HG03060 (cell line): ENCODE results near the gene KCNK1.

Experiments used
- ATAC-seq: cut with Tn5 transposase; IDR thresholded peaks from one replicate; pipeline ENCODE4 v1.9.1; 2021; ENCODE audit warnings: low read depth, moderate number of reproducible peaks; ENCODE audit not compliant: unreplicated experiment

KCNK1 gene

DNA sequence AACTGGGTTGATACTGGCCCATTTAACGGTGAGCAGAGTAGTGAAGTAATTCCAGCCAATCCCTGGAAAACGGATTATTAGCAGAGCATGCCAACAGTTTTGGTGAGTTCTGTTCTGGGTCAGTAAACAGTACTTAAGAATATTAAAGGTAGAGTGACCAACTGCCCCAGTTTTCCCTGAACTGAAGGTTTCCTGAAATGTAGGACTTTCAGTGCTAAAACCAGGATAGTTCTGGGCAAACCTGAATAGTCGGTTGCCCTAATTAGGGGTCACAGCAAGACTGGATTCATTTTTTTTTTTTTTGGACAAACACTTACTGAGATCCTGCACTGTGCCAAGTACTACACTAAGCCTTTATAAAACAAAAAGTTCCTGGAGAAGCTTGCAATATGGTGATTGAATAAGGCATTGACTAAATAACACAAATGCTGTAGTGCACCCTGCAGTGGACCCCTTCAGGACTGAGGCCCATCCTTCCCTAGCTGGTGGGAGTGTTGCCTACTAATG, 75.9 kb downstream of the KCNK1 start:
- ATAC-seq = no peak

DNA sequence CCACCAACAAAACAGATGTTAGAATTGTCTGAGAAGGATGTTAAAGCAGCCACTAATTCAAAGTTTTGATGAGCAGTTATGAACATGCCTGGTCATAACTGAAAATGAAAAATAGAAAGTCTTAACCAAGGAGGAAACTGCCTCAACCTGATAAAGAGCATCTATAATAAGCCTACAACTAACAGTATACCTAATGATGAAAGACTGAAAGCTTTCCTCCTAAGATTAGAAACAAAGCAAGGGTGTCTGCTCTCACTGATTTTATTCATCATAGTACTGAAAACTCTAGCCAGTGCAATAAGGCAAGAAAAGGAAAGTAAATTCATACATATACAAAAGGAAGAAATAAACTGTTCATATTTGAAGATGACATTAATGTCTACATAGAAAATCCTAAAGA, 82.0 kb downstream of the KCNK1 start:
- ATAC-seq = peak; percentile 45

DNA sequence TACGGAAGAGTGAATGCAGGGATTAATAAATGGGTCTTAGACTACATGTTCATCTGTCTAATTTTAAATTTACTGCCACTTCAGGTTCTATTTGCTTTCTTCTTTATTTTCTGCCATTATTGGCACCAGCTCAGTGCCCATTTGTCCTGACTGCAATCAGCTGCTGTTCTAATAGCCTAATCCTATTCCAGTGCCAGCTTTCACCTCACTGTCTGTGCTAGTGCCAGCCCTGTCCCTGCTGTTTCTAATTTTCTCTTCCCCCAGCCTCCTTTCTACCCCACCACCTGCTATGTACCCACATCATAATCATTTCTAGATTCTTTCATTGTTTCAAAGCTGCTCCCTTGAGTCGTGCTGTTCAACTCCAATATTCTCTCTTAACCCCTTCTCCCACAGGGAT, 86.4 kb downstream of the KCNK1 start:
- no peak for ATAC-seq

- no peak for ATAC-seq
These were observed 90.4 kb downstream of the KCNK1 start for GRCh38 chr1:233704170-233704897.

DNA sequence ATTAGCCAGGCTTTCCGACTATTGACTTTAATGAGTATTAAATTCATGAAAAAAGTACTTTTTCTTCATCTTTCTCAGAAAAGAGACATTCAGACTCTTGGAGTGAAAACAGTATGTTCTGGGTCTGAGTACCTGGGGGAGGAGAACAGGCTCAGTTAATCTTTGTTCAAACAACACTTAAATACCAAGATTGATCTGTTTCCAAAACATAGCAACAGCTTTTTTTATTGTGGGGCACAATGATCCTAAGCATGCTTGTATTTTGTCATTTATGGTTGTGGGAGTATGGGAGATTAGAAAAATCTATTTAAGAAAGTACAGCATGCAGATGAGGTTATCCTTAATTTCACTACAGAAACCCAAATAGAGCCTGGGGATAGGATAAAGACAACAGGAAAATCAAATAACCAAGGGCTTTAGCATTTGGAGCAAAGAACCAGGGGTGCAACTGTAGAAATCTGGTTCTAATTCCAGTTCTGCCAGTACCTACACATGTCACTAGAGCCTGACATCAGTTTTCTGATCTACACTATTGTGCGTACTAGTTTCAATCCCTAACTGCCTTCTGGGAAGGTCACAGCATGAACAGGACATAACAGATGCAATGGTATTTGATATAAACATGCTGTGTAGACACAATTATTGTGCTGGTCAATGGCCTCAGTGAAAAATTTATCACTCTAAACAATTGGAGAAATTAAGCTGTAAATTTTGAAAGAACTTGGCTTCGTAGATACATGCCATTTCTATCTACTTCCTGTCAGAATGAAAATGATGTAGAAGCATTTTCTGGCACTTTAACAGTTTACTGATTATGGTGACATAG, 91.2 kb downstream of the KCNK1 start:
- ATAC-seq = no peak

GRCh38 chr1:233707153-233707879, 93.4 kb downstream of the KCNK1 start:
- ATAC-seq = no peak

DNA sequence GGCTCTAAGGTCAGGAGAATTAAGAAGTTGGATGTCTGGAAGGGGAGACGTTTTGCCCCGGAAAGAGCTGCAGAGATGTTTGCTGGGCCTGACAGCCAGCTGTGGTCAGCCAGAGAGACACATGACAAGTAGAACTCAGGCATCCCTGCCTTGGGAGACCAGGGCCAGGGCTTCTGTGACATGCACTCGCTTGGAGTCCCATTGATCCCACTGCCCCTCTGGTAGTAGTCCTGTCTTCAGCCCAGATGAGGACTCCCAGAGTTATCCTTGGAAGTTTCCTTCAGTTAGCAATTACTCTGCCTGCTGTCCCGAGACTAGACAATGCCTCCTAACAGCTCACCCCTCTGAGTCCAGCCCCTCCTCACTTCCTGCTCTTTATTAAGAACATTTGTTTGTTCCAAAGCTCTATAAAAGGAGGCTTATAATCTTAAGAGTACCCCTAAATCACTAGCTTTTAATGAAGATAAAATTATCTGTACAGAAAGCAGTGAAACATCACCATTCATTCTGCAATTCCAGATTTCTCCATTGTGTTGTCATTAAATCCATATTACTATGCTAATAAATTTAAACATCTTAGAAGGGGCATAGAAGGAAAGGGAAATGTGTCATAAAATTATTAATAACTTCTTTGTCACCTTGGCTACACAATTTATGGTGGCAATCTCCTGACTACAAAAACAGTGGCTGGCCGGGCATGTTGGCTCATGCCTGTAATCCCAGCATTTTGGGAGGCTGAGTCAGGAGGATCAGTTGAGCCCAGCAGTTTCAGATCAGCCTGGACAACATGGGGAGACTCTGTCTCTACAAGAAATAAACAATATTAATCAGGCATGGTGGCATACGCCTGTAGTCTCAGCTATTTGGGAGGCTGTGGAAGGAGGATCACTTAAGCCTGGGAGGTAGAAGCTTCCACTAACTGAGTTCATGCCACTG, 94.2 kb downstream of the KCNK1 start:
- no peak for ATAC-seq

DNA sequence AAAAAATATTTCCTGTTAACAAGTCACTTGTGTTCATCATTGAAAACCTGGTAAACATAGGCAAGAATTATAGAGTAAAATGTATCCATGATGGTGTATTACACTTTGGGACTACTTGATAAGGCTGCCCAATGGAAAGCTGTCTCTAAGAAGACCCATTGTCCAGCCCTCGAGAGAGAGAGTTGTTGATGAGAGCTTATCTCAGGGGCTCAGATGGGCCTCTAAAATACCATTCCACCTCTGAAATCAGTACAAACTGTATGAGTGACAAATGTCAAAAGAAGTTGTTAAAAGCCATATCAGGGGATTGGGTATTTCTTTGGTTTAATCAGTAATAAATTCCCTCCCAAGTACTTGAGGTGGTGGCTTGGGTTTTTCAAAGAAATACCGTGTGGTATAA, 96.1 kb downstream of the KCNK1 start:
- ATAC-seq = no peak

GRCh38 chr1:233710507-233710906, 96.6 kb downstream of the KCNK1 start:
- no peak for ATAC-seq

DNA sequence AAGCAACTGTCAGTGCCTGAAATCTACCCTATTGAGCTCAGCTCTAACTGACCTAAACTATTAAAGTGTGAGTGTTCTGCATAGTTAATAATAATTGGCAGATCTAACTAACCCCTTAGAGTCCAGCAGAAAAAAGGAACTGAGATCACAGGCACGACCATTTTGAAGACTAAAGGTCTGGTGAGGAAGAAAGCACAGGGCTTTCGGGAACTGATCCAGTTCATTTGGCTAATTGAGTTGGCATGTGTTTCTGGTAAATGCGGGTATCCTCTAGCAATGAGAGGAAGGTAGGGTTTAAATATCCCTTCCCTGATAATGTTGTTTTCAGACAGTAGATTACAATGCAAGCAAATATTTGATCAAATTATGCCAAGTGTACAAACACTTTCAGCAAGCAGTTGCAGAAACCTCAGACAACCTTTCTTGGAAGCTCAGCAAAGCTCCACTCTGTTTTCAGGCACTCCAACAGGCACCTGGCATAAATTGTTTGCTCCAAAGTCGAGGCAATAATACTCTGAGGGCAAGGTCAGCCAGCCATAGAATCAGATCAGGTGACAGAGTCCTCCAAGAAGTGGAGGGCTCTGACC, 100.8 kb downstream of the KCNK1 start:
- ATAC-seq = no peak

DNA sequence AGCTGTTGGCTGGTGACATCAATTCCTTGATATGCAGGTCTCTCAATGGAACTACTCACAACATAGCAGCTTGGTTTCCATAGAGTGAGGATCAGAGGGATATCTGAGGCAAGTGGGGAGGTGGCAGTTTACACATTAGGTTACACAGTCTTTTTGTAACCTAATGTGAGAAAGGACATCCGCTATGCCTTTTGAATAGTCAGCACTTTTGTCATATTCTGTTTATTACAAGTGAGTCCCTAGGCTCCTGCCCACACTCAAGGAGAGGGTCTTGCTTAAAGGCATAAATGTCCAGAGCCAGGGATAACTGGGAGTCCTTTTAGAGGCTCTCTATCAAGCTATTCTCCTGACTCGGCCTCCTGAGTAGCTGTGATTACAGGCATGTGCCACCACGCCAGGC, 104.2 kb downstream of the KCNK1 start:
- ATAC-seq = no peak

- no peak for ATAC-seq
These were observed 105.9 kb downstream of the KCNK1 start for GRCh38 chr1:233719655-233720341.

- ATAC-seq = peak; percentile 69
These were observed 107.2 kb downstream of the KCNK1 start for GRCh38 chr1:233721004-233721595.
